Neural progenitor cell (in vitro differentiated cells): ENCODE measurements around the gene JCAD.

ENCODE experiments used
- EZH2phosphoT487 ChIP-seq: fragments of 200-600 bp; sonication (generic); IDR thresholded peaks from 2 replicates; pipeline ENCODE4 v1.6.1; 2017; ENCODE audit warnings: antibody characterized with exemption
- TF ChIP-seq, protein P1 (sequence below): fragments of 200-600 bp; sonication (generic); IDR thresholded peaks from 2 replicates; pipeline ENCODE4 v1.5.1; 2017; ENCODE audit warnings: antibody characterized with exemption, mild to moderate bottlenecking

DNA sequence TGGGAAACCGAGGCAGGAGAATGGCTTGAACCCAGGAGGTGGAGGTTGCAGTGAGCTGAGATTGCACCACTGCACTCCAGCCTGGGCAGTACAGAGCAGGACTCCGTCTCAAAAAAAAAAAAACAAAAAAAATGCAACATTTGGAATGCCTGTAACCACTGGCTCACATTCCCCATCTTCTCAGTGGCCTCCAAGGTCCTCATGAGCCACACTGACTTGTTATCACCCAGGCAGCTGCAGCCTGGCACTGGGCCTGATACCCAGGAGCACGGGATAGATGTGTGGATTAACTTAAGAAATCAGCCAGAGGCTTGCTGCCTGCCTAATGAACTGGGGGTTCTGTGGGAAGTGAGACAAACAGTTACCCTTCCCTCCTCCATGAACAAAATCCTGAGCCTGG is 23.0 kb downstream of the JCAD start:
- TF ChIP-seq EZH2phosphoT487: no peak
- TF ChIP-seq, protein P1, sequence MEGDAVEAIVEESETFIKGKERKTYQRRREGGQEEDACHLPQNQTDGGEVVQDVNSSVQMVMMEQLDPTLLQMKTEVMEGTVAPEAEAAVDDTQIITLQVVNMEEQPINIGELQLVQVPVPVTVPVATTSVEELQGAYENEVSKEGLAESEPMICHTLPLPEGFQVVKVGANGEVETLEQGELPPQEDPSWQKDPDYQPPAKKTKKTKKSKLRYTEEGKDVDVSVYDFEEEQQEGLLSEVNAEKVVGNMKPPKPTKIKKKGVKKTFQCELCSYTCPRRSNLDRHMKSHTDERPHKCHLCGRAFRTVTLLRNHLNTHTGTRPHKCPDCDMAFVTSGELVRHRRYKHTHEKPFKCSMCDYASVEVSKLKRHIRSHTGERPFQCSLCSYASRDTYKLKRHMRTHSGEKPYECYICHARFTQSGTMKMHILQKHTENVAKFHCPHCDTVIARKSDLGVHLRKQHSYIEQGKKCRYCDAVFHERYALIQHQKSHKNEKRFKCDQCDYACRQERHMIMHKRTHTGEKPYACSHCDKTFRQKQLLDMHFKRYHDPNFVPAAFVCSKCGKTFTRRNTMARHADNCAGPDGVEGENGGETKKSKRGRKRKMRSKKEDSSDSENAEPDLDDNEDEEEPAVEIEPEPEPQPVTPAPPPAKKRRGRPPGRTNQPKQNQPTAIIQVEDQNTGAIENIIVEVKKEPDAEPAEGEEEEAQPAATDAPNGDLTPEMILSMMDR: no peak
